Activated CD4-positive, alpha-beta T cell treated with anti-CD3 and anti-CD28 coated beads, Interleukin-2, amount 50 U/mL, for 1 hour (primary cell): ENCODE measurements around the gene CSNK1G3.
"Not testable (repeated sequence)": the region's sequence is repeated elsewhere in the genome, so short reads cannot be mapped to it uniquely, and the experiment has no call there.

ENCODE experiments used
- DNase-seq: peaks from one replicate; pipeline ENCODE4 v3.0.0-alpha.2; 2020

Gene CSNK1G3

DNA sequence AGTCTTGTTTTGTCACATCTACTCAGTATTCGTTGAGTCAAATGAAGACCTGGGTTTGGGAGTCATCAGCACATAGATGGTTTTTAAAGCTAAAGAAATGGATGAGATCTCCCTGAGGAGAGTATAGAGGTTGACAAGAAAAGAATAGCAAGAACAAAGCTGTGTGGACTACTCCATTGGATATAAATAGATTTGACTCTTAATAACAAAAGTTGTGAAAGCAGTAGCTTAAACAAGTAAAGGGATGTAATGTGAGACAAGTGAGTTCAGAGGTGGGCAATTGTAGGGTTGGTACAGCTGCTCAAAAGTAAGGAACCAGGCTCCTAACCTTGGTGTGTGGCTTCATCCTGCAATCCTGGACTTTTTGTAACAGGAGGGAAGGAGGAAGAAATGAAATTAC is 49.3 kb downstream of the CSNK1G3 start:
- no peak for DNase-seq

DNA sequence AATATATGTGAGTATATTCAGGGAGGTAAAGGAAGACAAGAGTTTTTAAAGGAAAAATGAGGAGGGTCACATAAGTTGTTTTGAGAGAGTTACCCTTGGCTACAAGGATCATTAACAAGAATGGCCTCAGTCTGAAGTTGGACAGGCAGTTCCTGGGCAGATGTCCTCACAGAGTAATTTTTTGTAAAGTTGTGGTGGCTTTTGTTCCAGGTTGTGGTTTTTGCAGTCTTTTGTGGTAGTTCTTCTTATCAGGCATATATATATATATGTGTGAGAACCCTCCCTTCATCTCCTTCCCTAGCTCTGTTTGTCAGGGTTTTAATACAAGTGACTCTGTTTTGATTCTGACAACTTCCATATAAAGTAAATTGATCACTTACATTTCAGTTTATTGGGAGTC is 60.0 kb downstream of the CSNK1G3 start:
- DNase-seq = no peak

DNA sequence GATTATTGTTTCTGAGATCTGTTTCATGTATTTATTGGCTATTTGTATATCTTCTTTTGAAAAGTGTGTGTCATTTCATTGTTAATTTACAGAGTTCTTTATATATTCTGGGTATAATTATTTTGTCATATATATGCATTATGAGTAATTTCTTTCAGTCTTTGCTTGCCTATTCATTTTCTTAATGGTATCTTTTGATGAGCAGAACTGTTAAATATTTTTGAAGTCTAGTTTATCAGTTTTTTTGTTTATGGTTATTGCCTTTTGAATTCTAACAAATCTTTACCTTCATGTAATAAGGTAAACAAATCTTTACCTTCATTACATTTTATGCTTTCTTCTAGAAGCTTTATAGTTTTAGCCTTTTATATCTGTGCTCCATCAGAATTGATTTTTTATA is 66.4 kb downstream of the CSNK1G3 start:
- DNase-seq = no peak

DNA sequence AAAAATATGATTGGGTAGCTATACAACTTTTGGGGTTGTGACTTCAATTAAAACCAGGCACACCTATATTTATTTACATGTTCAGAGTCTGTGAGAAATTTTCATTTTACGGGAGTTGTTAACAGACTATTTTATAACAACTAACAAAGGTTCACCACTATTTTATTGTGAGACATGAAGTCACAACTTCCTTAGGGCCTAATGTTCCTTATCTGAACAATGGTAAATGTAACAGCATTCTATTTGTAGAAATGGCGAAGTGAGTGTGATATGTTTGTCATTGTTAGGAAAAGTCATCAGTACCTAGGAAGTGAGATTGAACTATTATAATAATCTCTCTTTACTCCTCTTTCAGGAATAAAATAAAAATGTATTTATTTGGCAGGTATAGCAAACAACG is 67.4 kb downstream of the CSNK1G3 start:
- no peak for DNase-seq

- DNase-seq = no peak
Observed at GRCh38 chr5:123582550-123583285, 70.7 kb downstream of the CSNK1G3 start.

DNA sequence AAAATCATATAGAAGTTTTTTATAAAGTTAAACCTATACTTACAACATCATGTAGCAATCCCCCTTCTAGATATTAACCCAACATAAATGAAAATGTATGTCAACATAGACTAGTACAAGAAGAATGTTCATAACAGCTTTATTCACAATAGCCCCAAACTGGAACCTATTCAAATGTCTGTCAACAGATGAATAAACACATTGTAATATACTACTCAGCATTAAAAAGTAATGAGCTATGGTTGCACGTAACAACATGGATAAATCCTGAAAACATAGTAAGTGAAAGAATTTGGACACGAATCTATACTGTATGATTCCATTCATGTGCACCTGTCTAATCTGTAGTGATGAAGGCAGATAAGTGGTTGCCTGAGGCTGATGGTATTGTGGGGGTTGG is 73.9 kb downstream of the CSNK1G3 start:
- no peak for DNase-seq

DNA sequence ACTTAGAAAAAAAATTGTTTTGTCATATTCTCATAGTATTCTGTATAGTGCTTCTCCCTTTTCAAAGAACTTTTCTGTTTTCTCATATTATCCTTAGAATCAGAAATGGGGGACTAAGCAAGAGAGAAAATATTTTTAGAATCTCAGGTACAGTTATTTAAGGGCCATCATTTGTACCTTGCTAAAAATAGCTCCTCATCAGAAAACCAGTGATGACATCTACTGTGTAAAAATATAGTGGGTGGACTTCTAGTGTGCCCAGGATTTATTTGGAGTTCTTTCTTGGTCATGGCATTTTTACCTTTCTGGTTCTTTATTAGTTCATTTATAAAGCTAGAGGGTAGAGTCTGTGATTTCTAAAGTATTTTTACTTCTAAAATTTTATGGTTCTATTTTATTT is 82.5 kb downstream of the CSNK1G3 start:
- DNase-seq = no peak

DNA sequence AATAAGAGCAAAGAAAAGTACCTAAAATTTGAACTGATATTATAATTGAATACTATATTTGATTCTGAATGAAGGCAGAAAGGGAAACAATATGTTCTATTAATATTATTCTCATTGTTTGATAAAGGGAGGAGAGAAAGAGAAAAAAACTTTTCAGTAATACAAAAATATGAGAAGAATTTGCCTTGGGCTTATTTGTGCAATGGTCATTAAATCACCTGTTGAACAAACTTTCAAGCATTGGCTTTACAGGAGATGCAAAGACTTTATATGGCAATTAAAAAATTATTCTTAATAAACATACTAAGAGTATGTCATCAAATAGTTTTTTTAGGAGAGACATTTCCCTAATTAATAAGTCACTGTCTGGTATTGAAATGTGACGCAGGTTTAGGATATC is 85.0 kb downstream of the CSNK1G3 start:
- no peak for DNase-seq

DNA sequence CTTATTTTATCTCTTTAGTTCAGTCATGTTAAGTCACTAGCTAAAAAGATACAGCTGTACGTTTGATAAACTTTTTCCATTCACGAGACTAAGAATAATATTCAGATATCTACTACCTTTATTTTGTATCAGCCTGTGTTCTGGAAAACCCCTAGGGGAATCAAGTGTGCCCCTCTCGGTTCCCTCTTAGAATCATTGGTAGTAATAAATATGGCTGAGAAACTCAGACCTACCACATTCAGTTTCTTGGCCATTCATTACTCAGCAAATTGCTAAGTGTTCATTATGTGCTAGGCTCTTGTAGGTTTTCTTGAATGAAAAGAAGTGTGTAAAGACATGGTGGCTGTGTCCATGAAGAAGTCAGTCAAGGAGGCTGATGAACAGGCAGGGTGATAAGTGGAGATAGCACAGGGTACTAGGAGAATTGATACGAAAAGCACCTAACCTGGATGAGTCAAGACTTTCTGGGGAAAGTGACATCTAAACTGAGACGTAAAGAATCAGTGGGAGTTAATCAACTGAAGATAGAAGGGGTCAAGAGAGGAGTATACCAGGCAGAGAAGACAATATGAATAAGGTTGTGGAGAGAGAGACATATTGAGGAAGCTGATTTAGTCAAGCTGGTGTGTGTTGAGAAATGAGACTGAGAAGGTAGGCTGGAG is 86.2 kb downstream of the CSNK1G3 start:
- DNase-seq = no peak

GRCh38 chr5:123599171-123599570 is 87.2 kb downstream of the CSNK1G3 start:
- no peak for DNase-seq

GRCh38 chr5:123601610-123602009 is 89.6 kb downstream of the CSNK1G3 start:
- DNase-seq = no peak

DNA sequence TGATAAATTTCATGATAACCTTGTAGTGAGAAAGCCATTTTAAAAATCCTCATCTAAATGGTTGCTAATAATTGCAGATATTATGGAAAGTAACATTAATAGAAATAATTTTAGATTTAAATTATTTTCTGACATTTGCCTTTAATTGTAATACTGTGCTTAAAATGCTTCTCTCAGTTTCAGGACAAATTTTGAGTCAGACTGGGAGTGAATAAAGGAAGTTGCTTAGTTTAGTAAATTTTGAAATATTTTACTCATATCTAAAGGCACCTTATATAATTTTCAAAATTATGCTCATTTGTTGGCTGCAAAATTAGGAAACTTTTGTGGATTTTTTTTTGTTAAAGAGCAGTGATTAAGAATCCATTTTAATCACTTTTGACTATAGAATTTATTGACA is 93.8 kb downstream of the CSNK1G3 start:
- DNase-seq = no peak

DNA sequence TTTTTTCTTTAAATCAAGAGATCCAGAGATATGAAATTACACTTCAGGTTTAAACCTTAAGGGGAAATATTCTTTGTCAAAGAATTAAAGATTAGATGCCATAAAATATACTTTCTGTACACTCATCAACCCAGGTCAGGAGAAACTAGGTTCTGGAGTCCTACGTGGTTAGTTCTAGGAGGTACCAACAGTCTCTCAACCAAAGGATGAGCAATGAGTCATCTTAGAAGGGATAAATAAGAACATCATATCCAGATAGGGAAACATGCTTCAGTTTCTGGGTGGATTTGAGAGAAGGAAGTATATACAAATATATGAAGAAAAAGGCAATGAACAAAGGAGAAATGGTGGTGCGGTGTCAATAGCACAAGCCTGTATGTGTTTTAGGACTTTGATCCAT is 98.2 kb downstream of the CSNK1G3 start:
- no peak for DNase-seq

- no peak for DNase-seq
Observed at GRCh38 chr5:123610665-123611405, 98.9 kb downstream of the CSNK1G3 start.

GRCh38 chr5:123611406-123611709 is 99.4 kb downstream of the CSNK1G3 start:
- DNase-seq = no peak

DNA sequence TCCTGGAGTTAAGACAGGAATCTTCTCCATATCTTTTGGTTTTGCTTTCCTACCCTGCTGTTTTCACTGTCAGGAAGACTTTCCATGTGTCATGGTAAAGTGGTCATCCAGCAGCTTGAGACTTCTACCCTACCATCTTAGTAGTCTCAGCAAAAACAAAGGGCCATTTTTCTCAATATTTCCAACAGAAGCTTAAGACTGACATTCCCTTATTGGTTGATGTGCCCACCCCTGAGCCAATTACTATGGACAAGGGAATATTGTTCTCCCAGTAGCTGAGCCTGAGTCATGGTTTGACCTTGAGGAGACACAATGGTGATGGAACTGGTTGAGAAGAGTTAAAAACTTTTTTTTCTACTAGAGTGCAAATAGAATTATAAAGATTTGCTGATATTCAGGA is 105.6 kb downstream of the CSNK1G3 start:
- no peak for DNase-seq

DNA sequence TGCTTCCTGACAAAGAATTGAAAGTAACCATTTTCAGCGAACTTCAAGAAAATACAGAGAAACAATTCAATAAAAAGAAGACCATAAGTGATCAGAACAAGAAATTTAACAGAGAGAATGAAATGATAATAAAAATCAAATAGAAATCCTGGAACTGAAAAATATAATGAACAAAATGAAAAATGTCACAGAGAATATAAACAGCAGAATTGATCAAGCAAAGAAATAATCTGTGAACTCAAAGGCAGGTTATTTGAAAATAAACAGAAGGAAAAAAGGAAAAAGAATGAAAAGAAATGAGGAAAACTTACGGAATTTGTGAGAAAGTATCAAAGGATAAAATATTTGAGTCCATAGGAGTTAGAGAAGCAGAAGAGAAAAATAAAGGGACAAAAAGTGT is 114.1 kb downstream of the CSNK1G3 start:
- no peak for DNase-seq

GRCh38 chr5:123628860-123629544 is 117.0 kb downstream of the CSNK1G3 start:
- no peak for DNase-seq

DNA sequence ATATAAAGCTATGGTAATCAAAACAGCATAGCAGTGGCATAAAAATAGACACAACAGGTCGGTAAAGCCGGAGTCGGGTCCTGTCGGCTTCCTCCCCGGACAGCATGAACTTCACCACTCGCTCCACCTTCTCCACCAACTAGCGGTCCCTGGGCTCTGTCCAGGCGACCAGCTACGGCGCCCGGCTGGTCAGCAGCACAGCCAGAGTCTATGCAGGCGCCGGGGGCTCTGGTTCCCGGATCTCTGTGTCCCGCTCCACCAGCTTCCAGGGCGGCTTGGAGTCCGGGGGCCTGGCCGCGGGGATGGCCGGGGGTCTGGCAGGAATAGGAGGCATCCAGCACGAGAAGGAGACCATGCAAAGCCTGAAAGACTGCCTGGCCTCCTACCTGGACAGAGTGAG is 124.0 kb downstream of the CSNK1G3 start:
- DNase-seq = no peak

DNA sequence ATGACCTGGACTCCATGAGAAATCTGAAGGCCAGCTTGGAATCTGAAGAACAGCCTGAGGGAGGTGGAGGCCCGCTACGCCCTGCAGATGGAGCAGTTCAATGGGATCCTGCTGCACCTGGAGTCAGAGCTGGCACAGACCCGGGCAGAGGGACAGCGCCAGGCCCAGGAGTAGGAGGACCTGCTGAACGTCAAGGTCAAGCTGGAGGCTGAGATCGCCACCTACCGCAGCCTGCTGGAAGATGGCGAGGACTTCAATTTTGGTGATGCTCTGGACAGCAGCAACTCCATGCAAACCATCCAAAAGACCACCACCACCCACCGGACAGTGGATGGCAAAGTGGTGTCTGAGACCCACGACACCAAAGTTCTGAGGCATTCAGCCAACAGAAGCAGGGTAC is 125.1 kb downstream of the CSNK1G3 start:
- not testable (repeated sequence) for DNase-seq

DNA sequence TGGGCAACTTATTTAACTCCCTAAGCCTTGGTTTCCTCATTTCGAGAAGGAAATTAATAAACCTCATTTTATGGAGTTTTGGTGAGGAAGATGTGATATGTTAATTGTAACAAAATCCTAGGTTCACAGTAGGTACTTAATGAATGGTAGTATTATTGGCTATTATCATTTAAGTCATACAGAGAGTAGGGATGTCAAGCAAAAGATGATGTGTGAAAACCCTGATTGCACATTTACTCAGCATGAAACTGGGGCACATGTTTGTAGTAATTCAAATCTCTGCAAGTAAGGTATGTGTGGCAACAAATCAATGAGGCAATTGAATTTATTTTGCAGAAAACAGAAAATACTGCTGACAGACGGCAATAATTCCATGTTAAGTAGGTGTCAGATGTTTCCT is 127.3 kb downstream of the CSNK1G3 start:
- no peak for DNase-seq

GRCh38 chr5:123645024-123645603 is 133.1 kb downstream of the CSNK1G3 start:
- DNase-seq = no peak

DNA sequence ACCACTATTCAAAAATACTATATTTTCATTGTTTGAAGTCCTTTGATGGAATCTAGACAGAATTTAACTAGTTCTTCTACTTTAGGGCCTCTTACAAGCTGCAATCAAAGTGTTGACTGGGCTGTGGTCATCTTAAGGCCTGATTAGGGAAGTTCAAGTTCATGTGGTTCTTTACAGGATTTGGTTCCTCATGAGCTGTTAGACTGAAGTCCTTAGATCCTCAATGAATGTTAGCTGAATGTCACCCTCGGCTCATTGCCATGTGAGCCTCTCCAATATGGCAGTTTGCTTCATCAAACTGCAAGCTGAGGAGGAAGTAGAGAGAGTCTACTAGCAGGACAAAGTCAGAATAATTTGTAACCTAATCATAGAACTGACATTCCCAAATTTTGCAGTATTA is 135.1 kb downstream of the CSNK1G3 start:
- DNase-seq = no peak
